Esophagus muscularis mucosa (tissue), 4 donors: ENCODE measurements around the gene PHLDA3. TPM values are rescaled to one million over a fixed set of nuclear protein-coding genes. Genes with fewer than 3 reads are reported as not detected.
A peak's percentile ranks its signal among the peaks of the same experiment; 100 is the strongest.

Experiments
- DNase-seq: peaks from one replicate; pipeline ENCODE4 v3.0.0-alpha.2; 2017; ENCODE audit errors: extremely low spot score
- H3K27ac ChIP-seq, 4 donors: fragments of 200-600 bp; sonication (generic); replicated peaks in 1 of 4; 1 replicate in 3 of 4; 2 replicates in 1 of 4; pipeline ENCODE4 v1.5.1; 2016 to 2019; ENCODE audit warnings: mild to moderate bottlenecking in 1 of 4
- H3K27me3 ChIP-seq, 4 donors: fragments of 200-600 bp; sonication (generic); one replicate each; pipeline versions ENCODE4 v1.5.1 to v1.6.0; 2016 to 2019
- H3K36me3 ChIP-seq, 4 donors: fragments of 200-600 bp; sonication (generic); one replicate each; pipeline ENCODE4 v1.5.1; 2016 to 2019
- H3K4me1 ChIP-seq, 4 donors: fragments of 200-600 bp; sonication (generic); one replicate each; pipeline ENCODE4 v1.5.1; 2016 to 2019
- H3K4me3 ChIP-seq, 4 donors: fragments of 200-600 bp; sonication (generic); 1 replicate in 2 of 4; 2 replicates in 2 of 4; pipeline ENCODE4 v1.5.1; 2016 to 2019; ENCODE audit warnings: mild to moderate bottlenecking in 4 of 4, moderate library complexity in 1 of 4
- H3K9me3 ChIP-seq, 4 donors: fragments of 200-600 bp; sonication (generic); 1 replicate in 3 of 4; 2 replicates in 1 of 4; pipeline ENCODE4 v1.5.1; 2016 to 2019
- CTCF ChIP-seq, 3 experiments: fragments of 200-600 bp in 2 of 3; fragments of 450-650 bp in 1 of 3; sonication (generic) in 2 of 3; IDR thresholded peaks; one replicate each; pipeline ENCODE4 v1.5.1; 2017 to 2019; ENCODE audit warnings: antibody characterized with exemption in 3 of 3, mild to moderate bottlenecking in 2 of 3, moderate library complexity in 1 of 3
- EP300 ChIP-seq: sonication (generic); formaldehyde crosslinking; IDR thresholded peaks from one replicate; pipeline ENCODE4 v1.6.1; 2017; ENCODE audit warnings: antibody characterized with exemption
- POLR2A ChIP-seq: fragments of 450-650 bp; IDR thresholded peaks from one replicate; pipeline ENCODE4 v1.6.1; 2017; ENCODE audit warnings: antibody characterized with exemption, moderate library complexity, mild to moderate bottlenecking, low read depth
- POLR2AphosphoS5 ChIP-seq, 2 donors: sonication (generic); formaldehyde crosslinking; IDR thresholded peaks; one replicate each; pipeline ENCODE4 v1.6.1; 2017; ENCODE audit warnings: antibody characterized with exemption in 2 of 2
- WGBS: methylation state at CpG from one replicate; pipeline ENCODE4 v1.1.5; 2018; 5-methylcytosine and 5-hydroxymethylcytosine counted together
- intact Hi-C: fragments of 100-400 bp; cut with DNase I; formaldehyde crosslinking; loops from one replicate; pipeline ENCODE4 v1.15.1; 2023
- total RNA-seq, 4 donors: library from RNA; depleted of rRNA; stranded (reverse); fragments of >200 nt; gene quantifications; one replicate each; pipeline versions ENCODE4 v1.1.0 to v1.2.1, GENCODE V29; 2016

PHLDA3 gene
- total RNA-seq, 4 donors from 2014 or later, result 63.5 to 158 (median 106) TPM

GRCh38 chr1:201501144-201501543 lies 32.2 kb upstream of the PHLDA3 start:
- Histone ChIP-seq H3K27ac (peak overlapping the region; percentile 93 to 99 (median 97)), H3K9me3 (no peaks in the 10 kb centered on the region), H3K4me1 (peaks cover 82 to 100% (median 98%) of the 10 kb centered on the region in 4 donors), H3K27me3 (no peaks in the 10 kb centered on the region), H3K4me3 (peak overlapping the region; percentile 24 to 88 (median 80)), H3K36me3 (peaks cover 0 to 10% (median 6%) of the 10 kb centered on the region in 4 donors)
- 74% methylated on average over 5 of the region's 8 CpGs for WGBS
- TF ChIP-seq POLR2A, result no peak
- TF ChIP-seq POLR2AphosphoS5 (IDR thresholded peaks at IDR 0.05), result peak in 1 of 2 donors; percentile 75
- peak; percentile 41 for TF ChIP-seq EP300
- no peak for TF ChIP-seq CTCF (IDR thresholded peaks at IDR 0.05)
- intact Hi-C loops, result no loop called here
- DNase-seq, result no peak

GRCh38 chr1:201500670-201501120 lies 31.7 kb upstream of the PHLDA3 start:
- WGBS, result 27% methylated on average over 4 of the region's 4 CpGs
- H3K27me3 ChIP-seq, result no peaks in the 10 kb centered on the region
- intact Hi-C loops, result no loop called here
- no peaks in the 10 kb centered on the region for H3K9me3 ChIP-seq
- H3K4me1 ChIP-seq, result peaks cover 82 to 100% (median 98%) of the 10 kb centered on the region in 4 donors
- peaks cover 0 to 13% (median 8%) of the 10 kb centered on the region in 4 donors for H3K36me3 ChIP-seq
- TF ChIP-seq POLR2A (no peak), POLR2AphosphoS5 (IDR thresholded peaks at IDR 0.05) (peak in 1 of 2 donors; percentile 36)
- DNase-seq, result no peak
- H3K27ac ChIP-seq, result peak overlapping the region; percentile 93 to 99 (median 97)
- peak overlapping the region; percentile 24 to 88 (median 80) for H3K4me3 ChIP-seq

- H3K27ac ChIP-seq, result peak overlapping the region; percentile 93 to 99 (median 97)
- DNase-seq, result no peak
- 38% methylated on average over 8 of the region's 8 CpGs for WGBS
- no peak for TF ChIP-seq CTCF (IDR thresholded peaks at IDR 0.05)
- no peak for TF ChIP-seq EP300
- no peak for TF ChIP-seq POLR2A
- TF ChIP-seq POLR2AphosphoS5 (IDR thresholded peaks at IDR 0.05), result no peak
- H3K36me3 ChIP-seq, result peaks cover 6 to 20% (median 14%) of the 10 kb centered on the region in 4 donors
- H3K4me1 ChIP-seq, result peaks cover 85 to 100% (median 98%) of the 10 kb centered on the region in 4 donors
- no peaks in the 10 kb centered on the region for H3K9me3 ChIP-seq
- H3K27me3 ChIP-seq, result no peaks in the 10 kb centered on the region
- H3K4me3 ChIP-seq, result peak overlapping the region; percentile 24 to 88 (median 80)
- intact Hi-C loops, result no loop called here
Observed at GRCh38 chr1:201499795-201500669, 31.0 kb upstream of the PHLDA3 start.

- TF ChIP-seq POLR2AphosphoS5 (IDR thresholded peaks at IDR 0.05), result no peak
- no peak for TF ChIP-seq POLR2A
- peaks cover 14 to 28% (median 23%) of the 10 kb centered on the region in 4 donors for H3K36me3 ChIP-seq
- no peaks in the 10 kb centered on the region for H3K9me3 ChIP-seq
- peak overlapping the region; percentile 93 to 99 (median 97) for H3K27ac ChIP-seq
- peak overlapping the region; percentile 0 to 88 (median 52) for H3K4me3 ChIP-seq
- H3K27me3 ChIP-seq, result no peaks in the 10 kb centered on the region
- H3K4me1 ChIP-seq, result peaks cover 94 to 100% (median 100%) of the 10 kb centered on the region in 4 donors
- intact Hi-C loops, result no loop called here
- WGBS, result 74% methylated on average over 3 of the region's 3 CpGs
- DNase-seq, result no peak
Observed at GRCh38 chr1:201499191-201499590, 30.2 kb upstream of the PHLDA3 start.

- WGBS, result 49% methylated on average over 8 of the region's 8 CpGs
- no peak for DNase-seq
- intact Hi-C loops, result no loop called here
- peaks cover 94 to 100% (median 100%) of the 10 kb centered on the region in 4 donors for H3K4me1 ChIP-seq
- H3K27ac ChIP-seq, result peak overlapping the region; percentile 93 to 99 (median 97)
- H3K9me3 ChIP-seq, result no peaks in the 10 kb centered on the region
- peak overlapping the region; percentile 0 to 88 (median 52) for H3K4me3 ChIP-seq
- H3K36me3 ChIP-seq, result peaks cover 14 to 34% (median 26%) of the 10 kb centered on the region in 4 donors
- H3K27me3 ChIP-seq, result no peaks in the 10 kb centered on the region
- TF ChIP-seq CTCF (IDR thresholded peaks at IDR 0.05) (peak in 1 of 3 experiments; percentile 11), EP300 (no peak)
Observed at GRCh38 chr1:201498621-201499020, 29.6 kb upstream of the PHLDA3 start.
